Progenitor cell of endocrine pancreas (in vitro differentiated cells): ENCODE data around the gene MICALL1. TPM values are rescaled to one million over a fixed set of nuclear protein-coding genes. Genes with fewer than 3 reads are reported as not detected.

ENCODE experiments used
- DNase-seq: peaks from one replicate; pipeline ENCODE4 v3.0.0; 2021; ENCODE audit warnings: low spot score; ENCODE audit not compliant: unreplicated experiment
- H3K27ac Mint-ChIP-seq: 2 replicates; pipeline ENCODE4 v1.8.0; 2021; ENCODE audit warnings: mild to moderate bottlenecking, moderate library complexity, mixed read lengths
- H3K27me3 Mint-ChIP-seq: 2 replicates; pipeline ENCODE4 v1.8.0; 2021; ENCODE audit warnings: mixed read lengths
- H3K36me3 Mint-ChIP-seq: 2 replicates; pipeline ENCODE4 v1.8.0; 2022; ENCODE audit warnings: mixed read lengths; ENCODE audit not compliant: insufficient read depth
- H3K4me1 Mint-ChIP-seq: 2 replicates; pipeline ENCODE4 v1.8.0; 2021; ENCODE audit warnings: low read depth, mixed read lengths
- H3K4me3 Mint-ChIP-seq: 2 replicates; pipeline ENCODE4 v1.8.0; 2021; ENCODE audit warnings: low read depth, mild to moderate bottlenecking, moderate library complexity, mixed read lengths
- H3K9me3 Mint-ChIP-seq: 2 replicates; pipeline ENCODE4 v1.8.0; 2021; ENCODE audit warnings: low read depth, mixed read lengths
- total RNA-seq: library from RNA; stranded (reverse); gene quantifications from 2 replicates; pipeline ENCODE4 v1.2.1, GENCODE V29; 2021
- TF ChIP-seq, protein P1 (sequence below): fragments of 200-600 bp; sonication (generic); IDR thresholded peaks from one replicate; pipeline ENCODE4 v1.5.0; 2021; ENCODE audit warnings: antibody characterized with exemption, mild to moderate bottlenecking; ENCODE audit not compliant: unreplicated experiment

Gene MICALL1
- total RNA-seq, 1 donor from 2014 or later: 42.8 TPM

DNA sequence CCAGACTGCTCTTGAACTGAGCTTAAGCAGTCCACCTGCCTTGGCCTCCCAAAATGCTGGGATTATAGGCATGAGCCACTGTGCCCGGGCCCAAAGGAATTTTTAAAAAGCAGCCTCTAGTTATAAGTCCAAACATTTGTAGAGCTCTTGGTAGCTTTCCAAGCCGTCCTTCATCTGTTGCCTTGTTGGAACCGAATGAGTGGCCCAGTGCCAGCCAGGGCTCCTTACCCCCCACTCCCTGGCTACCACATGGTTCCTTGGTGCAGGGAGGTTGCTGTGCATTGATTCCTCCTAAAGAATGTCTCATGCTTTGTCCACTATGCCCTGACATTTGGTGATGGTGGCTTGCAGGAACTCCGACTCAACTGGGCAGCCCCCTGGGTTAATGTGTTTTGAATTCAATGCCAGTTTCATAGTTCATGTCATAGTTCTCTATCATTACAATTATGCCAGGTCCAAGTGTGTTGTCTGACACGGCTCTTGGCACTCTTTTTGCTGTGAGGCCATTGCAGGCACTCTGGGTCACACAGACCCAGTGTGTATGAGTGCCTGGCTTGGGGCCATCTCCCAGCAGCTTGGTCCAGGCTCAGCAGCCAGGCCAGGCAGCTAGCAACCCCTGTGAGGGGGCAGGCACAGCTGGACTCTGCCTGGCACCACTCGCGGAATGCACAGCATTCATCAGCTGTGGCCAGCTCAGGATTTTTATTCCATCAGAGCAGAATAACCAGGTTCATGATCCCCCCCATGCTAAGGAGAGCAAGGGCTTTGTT is 13.3 kb upstream of the MICALL1 start:
- H3K27me3 Mint-ChIP-seq: no peaks in the 10 kb centered on the region
- H3K36me3 Mint-ChIP-seq: peaks cover 15% of the 10 kb centered on the region
- DNase-seq: no peak
- no peak overlapping the region for H3K27ac Mint-ChIP-seq
- TF ChIP-seq, protein P1, sequence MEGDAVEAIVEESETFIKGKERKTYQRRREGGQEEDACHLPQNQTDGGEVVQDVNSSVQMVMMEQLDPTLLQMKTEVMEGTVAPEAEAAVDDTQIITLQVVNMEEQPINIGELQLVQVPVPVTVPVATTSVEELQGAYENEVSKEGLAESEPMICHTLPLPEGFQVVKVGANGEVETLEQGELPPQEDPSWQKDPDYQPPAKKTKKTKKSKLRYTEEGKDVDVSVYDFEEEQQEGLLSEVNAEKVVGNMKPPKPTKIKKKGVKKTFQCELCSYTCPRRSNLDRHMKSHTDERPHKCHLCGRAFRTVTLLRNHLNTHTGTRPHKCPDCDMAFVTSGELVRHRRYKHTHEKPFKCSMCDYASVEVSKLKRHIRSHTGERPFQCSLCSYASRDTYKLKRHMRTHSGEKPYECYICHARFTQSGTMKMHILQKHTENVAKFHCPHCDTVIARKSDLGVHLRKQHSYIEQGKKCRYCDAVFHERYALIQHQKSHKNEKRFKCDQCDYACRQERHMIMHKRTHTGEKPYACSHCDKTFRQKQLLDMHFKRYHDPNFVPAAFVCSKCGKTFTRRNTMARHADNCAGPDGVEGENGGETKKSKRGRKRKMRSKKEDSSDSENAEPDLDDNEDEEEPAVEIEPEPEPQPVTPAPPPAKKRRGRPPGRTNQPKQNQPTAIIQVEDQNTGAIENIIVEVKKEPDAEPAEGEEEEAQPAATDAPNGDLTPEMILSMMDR: no peak
- H3K9me3 Mint-ChIP-seq: no peaks in the 10 kb centered on the region
- peaks cover 25% of the 10 kb centered on the region for H3K4me1 Mint-ChIP-seq
- H3K4me3 Mint-ChIP-seq: no peak overlapping the region

DNA sequence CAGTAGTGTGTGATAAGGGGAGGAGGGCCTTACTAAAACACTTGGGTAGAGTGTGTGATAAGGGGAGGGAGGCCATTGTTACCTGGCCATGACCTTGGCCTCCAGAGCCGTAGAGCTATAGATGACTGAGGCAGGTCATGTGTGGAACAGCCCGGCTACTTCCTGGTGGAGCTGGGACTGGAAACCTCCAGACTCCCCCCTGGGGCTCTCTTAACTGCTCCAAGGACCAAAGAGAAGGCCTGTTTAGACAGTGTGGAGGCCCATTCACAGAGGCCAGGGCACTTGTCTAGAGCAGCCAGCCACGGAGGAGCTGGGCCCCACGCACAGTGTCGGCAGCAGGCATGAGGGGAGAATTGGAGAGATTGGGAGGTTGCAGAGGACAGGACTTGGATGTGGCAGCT is 12.5 kb upstream of the MICALL1 start:
- no peaks in the 10 kb centered on the region for H3K9me3 Mint-ChIP-seq
- H3K4me3 Mint-ChIP-seq: no peak overlapping the region

DNA sequence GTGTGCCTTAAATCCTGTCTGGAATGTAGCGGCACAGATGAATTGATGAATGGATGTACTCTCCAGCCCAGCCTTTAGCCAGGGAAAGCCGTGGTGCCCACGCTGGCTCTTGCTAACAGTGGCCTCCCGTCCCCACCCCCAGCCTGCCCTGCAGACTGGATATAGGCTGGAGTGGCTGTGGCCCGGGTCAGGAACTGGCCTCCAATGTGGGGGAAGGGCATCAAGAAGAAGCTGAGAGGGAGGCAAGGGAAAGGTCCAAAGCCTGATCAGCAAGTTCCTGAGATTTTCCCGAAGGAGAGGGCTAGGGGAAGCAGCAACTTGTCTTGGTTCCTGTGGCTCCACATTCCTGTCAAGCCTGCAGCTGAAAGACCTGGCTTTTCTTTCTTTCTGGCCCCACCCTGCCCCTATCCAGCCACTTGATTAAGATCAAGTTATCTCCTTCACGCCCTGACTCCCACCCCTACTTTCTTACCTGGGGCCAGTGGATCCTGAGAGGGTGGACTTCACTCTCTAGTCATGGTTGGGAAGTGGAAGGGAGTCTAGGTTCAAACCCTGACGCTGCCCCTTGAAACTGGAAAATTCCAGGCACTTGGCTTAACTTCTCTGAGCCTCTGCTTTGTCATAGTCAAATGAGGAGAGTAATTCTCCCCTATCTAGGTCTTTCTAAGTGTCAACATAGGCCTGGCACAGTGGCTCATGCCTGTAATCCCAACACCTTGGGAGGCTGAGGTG is 11.0 kb upstream of the MICALL1 start:
- DNase-seq: no peak
- H3K9me3 Mint-ChIP-seq: no peaks in the 10 kb centered on the region
- no peaks in the 10 kb centered on the region for H3K27me3 Mint-ChIP-seq
- TF ChIP-seq, protein P1: no peak
- peaks cover 4% of the 10 kb centered on the region for H3K36me3 Mint-ChIP-seq
- H3K4me1 Mint-ChIP-seq: peaks cover 27% of the 10 kb centered on the region
- no peak overlapping the region for H3K4me3 Mint-ChIP-seq
- H3K27ac Mint-ChIP-seq: peak overlapping the region; percentile 91

More for the DNA sequence above, 12.5 kb upstream of the MICALL1 start:
- Mint-ChIP-seq H3K4me1 (peaks cover 27% of the 10 kb centered on the region), H3K36me3 (peaks cover 8% of the 10 kb centered on the region), H3K27ac (peak overlapping the region; percentile 6), H3K27me3 (no peaks in the 10 kb centered on the region)
- DNase-seq: no peak
- TF ChIP-seq, protein P1: no peak

DNA sequence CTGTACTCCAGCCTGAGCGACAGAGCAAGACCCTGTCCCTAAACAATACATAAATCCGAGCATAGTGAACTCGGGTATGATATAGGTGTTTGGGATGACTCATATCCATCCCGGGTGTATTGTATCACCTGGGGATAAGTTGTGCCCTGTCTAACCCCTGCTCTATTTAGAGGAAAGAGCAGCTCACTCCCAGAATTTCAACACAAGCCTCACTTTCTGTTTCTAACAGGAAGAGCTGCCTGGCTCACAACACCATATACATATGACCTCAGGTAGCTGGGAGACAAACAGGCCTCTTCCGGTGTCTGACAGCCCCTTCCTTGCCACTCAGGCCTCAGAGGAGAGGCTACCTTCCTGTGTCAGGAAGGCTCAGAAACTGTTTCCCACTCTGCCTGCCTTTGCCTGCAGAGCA is 9.9 kb upstream of the MICALL1 start:
- H3K27me3 Mint-ChIP-seq: no peaks in the 10 kb centered on the region
- TF ChIP-seq, protein P1: no peak
- peaks cover 27% of the 10 kb centered on the region for H3K4me1 Mint-ChIP-seq
- no peak overlapping the region for H3K4me3 Mint-ChIP-seq
- no peaks in the 10 kb centered on the region for H3K9me3 Mint-ChIP-seq
- DNase-seq: no peak
- H3K36me3 Mint-ChIP-seq: peaks cover 3% of the 10 kb centered on the region
- H3K27ac Mint-ChIP-seq: no peak overlapping the region

DNA sequence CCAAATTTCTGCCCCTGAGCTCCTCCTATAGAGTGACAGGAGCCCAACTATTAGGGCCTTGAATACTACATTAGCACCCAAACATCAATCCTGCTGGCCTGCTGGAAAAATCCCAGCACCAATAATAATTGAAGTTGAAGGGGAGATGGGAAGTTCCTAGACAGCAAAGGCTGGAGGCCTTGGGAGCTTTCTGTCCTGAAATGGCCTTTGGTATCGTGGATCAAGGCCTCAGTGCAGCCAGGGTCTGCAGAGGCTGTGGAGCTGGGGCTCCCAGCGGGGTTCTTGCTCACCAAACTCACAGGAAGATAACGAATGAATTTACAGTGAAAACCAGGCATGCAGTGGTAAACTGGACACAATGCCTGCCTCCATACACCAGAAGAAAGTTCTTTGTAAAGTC is 9.2 kb upstream of the MICALL1 start:
- H3K36me3 Mint-ChIP-seq: no peaks in the 10 kb centered on the region
- DNase-seq: no peak
- TF ChIP-seq, protein P1: no peak
- no peaks in the 10 kb centered on the region for H3K9me3 Mint-ChIP-seq
- peaks cover 4% of the 10 kb centered on the region for H3K27me3 Mint-ChIP-seq
- peak overlapping the region; percentile 31 for H3K27ac Mint-ChIP-seq
- H3K4me3 Mint-ChIP-seq: no peak overlapping the region
- peaks cover 27% of the 10 kb centered on the region for H3K4me1 Mint-ChIP-seq
